ENCODE data around the gene SLC16A3.

SLC16A3 gene

GRCh38 chr17:82266142-82266541, 37.3 kb downstream of the SLC16A3 start:
- Mint-ChIP-seq H3K36me3 (ENCODE audit: low read depth) (peaks cover 99% of the 10 kb centered on the region), H3K27me3 (no peaks in the 10 kb centered on the region), H3K27ac (peak overlapping the region; percentile 94), H3K4me1 (ENCODE audit: low read depth) (peaks cover 70% of the 10 kb centered on the region), H3K9me3 (no peaks in the 10 kb centered on the region), H3K4me3 (no peak overlapping the region)
- no peak for DNase-seq

GRCh38 chr17:82267575-82268379, 38.9 kb downstream of the SLC16A3 start:
- H3K4me1 Mint-ChIP-seq (ENCODE audit: low read depth) = peaks cover 76% of the 10 kb centered on the region
- H3K9me3 Mint-ChIP-seq = no peaks in the 10 kb centered on the region
- peak; percentile 61 for DNase-seq

GRCh38 chr17:82269138-82269881, 40.5 kb downstream of the SLC16A3 start:
- H3K4me3 Mint-ChIP-seq = peak overlapping the region; percentile 38
- peak overlapping the region; percentile 94 for H3K27ac Mint-ChIP-seq
- peaks cover 84% of the 10 kb centered on the region for H3K36me3 Mint-ChIP-seq (ENCODE audit: low read depth)
- no peak for DNase-seq
- no peaks in the 10 kb centered on the region for H3K9me3 Mint-ChIP-seq
- H3K27me3 Mint-ChIP-seq = no peaks in the 10 kb centered on the region
- H3K4me1 Mint-ChIP-seq (ENCODE audit: low read depth) = peaks cover 77% of the 10 kb centered on the region

More at GRCh38 chr17:82267575-82268379, 38.9 kb downstream of the SLC16A3 start:
- H3K27me3 Mint-ChIP-seq = no peaks in the 10 kb centered on the region
- peaks cover 98% of the 10 kb centered on the region for H3K36me3 Mint-ChIP-seq (ENCODE audit: low read depth)
- peak overlapping the region; percentile 94 for H3K27ac Mint-ChIP-seq
- H3K4me3 Mint-ChIP-seq = peak overlapping the region; percentile 43

- Mint-ChIP-seq H3K27me3 (no peaks in the 10 kb centered on the region), H3K9me3 (no peaks in the 10 kb centered on the region), H3K4me1 (ENCODE audit: low read depth) (peaks cover 73% of the 10 kb centered on the region), H3K27ac (peak overlapping the region; percentile 94), H3K36me3 (ENCODE audit: low read depth) (peaks cover 78% of the 10 kb centered on the region), H3K4me3 (peak overlapping the region; percentile 93)
- no peak for DNase-seq
Observed at GRCh38 chr17:82269882-82270500, 41.1 kb downstream of the SLC16A3 start.

GRCh38 chr17:82270651-82271050, 41.8 kb downstream of the SLC16A3 start:
- Mint-ChIP-seq H3K4me1 (ENCODE audit: low read depth) (peaks cover 71% of the 10 kb centered on the region), H3K36me3 (ENCODE audit: low read depth) (peaks cover 71% of the 10 kb centered on the region)

GRCh38 chr17:82271401-82271800, 42.6 kb downstream of the SLC16A3 start:
- H3K4me3 Mint-ChIP-seq = peak overlapping the region; percentile 93
- H3K9me3 Mint-ChIP-seq = no peaks in the 10 kb centered on the region
- peaks cover 64% of the 10 kb centered on the region for H3K36me3 Mint-ChIP-seq (ENCODE audit: low read depth)
- no peaks in the 10 kb centered on the region for H3K27me3 Mint-ChIP-seq
- peak overlapping the region; percentile 94 for H3K27ac Mint-ChIP-seq
- peaks cover 63% of the 10 kb centered on the region for H3K4me1 Mint-ChIP-seq (ENCODE audit: low read depth)
- DNase-seq = no peak

More at GRCh38 chr17:82270651-82271050, 41.8 kb downstream of the SLC16A3 start:
- peak overlapping the region; percentile 94 for H3K27ac Mint-ChIP-seq
- no peaks in the 10 kb centered on the region for H3K9me3 Mint-ChIP-seq
- peak overlapping the region; percentile 93 for H3K4me3 Mint-ChIP-seq
- H3K27me3 Mint-ChIP-seq = no peaks in the 10 kb centered on the region
- no peak for DNase-seq

- DNase-seq = peak; percentile 68
- Mint-ChIP-seq H3K36me3 (ENCODE audit: low read depth) (peaks cover 50% of the 10 kb centered on the region), H3K27ac (peak overlapping the region; percentile 100), H3K4me1 (ENCODE audit: low read depth) (peaks cover 52% of the 10 kb centered on the region), H3K4me3 (peak overlapping the region; percentile 93), H3K9me3 (no peaks in the 10 kb centered on the region), H3K27me3 (no peaks in the 10 kb centered on the region)
Observed at GRCh38 chr17:82272495-82273326, 43.9 kb downstream of the SLC16A3 start.

- Mint-ChIP-seq H3K27ac (peak within 1 kb of the TSS; percentile 100), H3K27me3 (no peaks in the 10 kb centered on the region), H3K36me3 (ENCODE audit: low read depth) (peaks cover 42% of the 10 kb centered on the region), H3K4me1 (ENCODE audit: low read depth) (peaks cover 43% of the 10 kb centered on the region), H3K4me3 (peak within 1 kb of the TSS; percentile 93), H3K9me3 (no peaks in the 10 kb centered on the region)
- DNase-seq = peak; percentile 98
Observed at GRCh38 chr17:82273327-82274133, 44.7 kb downstream of the SLC16A3 start, which contains the start of gene CSNK1D. CSNK1D (minus strand) TSS chr17:82273700; CDS start chr17:82273381, 319 bp downstream.

- H3K36me3 Mint-ChIP-seq (ENCODE audit: low read depth) = peaks cover 35% of the 10 kb centered on the region
- H3K27ac Mint-ChIP-seq = no peak overlapping the region
- no peak for DNase-seq
- peak overlapping the region; percentile 93 for H3K4me3 Mint-ChIP-seq
- no peaks in the 10 kb centered on the region for H3K27me3 Mint-ChIP-seq
- peaks cover 36% of the 10 kb centered on the region for H3K4me1 Mint-ChIP-seq (ENCODE audit: low read depth)
- no peaks in the 10 kb centered on the region for H3K9me3 Mint-ChIP-seq
Observed at GRCh38 chr17:82274134-82275020, 45.5 kb downstream of the SLC16A3 start.

GRCh38 chr17:82275326-82275725, 46.5 kb downstream of the SLC16A3 start:
- Mint-ChIP-seq H3K4me1 (ENCODE audit: low read depth) (peaks cover 26% of the 10 kb centered on the region), H3K9me3 (no peaks in the 10 kb centered on the region), H3K4me3 (no peak overlapping the region), H3K36me3 (ENCODE audit: low read depth) (peaks cover 25% of the 10 kb centered on the region), H3K27me3 (no peaks in the 10 kb centered on the region), H3K27ac (no peak overlapping the region)
- no peak for DNase-seq

- H3K4me3 Mint-ChIP-seq = no peak overlapping the region
- H3K27me3 Mint-ChIP-seq = no peaks in the 10 kb centered on the region
- H3K4me1 Mint-ChIP-seq (ENCODE audit: low read depth) = peaks cover 22% of the 10 kb centered on the region
- no peaks in the 10 kb centered on the region for H3K9me3 Mint-ChIP-seq
- H3K36me3 Mint-ChIP-seq (ENCODE audit: low read depth) = peaks cover 9% of the 10 kb centered on the region
- no peak for DNase-seq
- H3K27ac Mint-ChIP-seq = no peak overlapping the region
Observed at GRCh38 chr17:82276938-82277337, 48.1 kb downstream of the SLC16A3 start.

- DNase-seq = no peak
- Mint-ChIP-seq H3K27me3 (no peaks in the 10 kb centered on the region), H3K9me3 (no peaks in the 10 kb centered on the region), H3K4me1 (ENCODE audit: low read depth) (peaks cover 24% of the 10 kb centered on the region), H3K36me3 (ENCODE audit: low read depth) (peaks cover 2% of the 10 kb centered on the region), H3K4me3 (no peak overlapping the region), H3K27ac (no peak overlapping the region)
Observed at GRCh38 chr17:82277851-82278250, 49.0 kb downstream of the SLC16A3 start.
